OCI-LY1 (cell line): ENCODE measurements around the gene BCLAF3.

ENCODE experiments used
- EZH2 ChIP-seq: fragments of 200-600 bp; sonication (generic), shearing (Covaris generic); IDR thresholded peaks from 2 replicates; pipeline ENCODE4 v1.8.0; 2017; ENCODE audit warnings: borderline replicate concordance, mixed run types, mild to moderate bottlenecking, antibody characterized with exemption, low read length, moderate library complexity, mixed read lengths
- TF ChIP-seq, protein P1 (sequence below): fragments of 200-600 bp; sonication (generic), shearing (Covaris generic); IDR thresholded peaks from 2 replicates; pipeline ENCODE4 v1.5.1; 2017; ENCODE audit warnings: mild to moderate bottlenecking, antibody characterized with exemption, low read length, moderate library complexity, mixed read lengths

DNA sequence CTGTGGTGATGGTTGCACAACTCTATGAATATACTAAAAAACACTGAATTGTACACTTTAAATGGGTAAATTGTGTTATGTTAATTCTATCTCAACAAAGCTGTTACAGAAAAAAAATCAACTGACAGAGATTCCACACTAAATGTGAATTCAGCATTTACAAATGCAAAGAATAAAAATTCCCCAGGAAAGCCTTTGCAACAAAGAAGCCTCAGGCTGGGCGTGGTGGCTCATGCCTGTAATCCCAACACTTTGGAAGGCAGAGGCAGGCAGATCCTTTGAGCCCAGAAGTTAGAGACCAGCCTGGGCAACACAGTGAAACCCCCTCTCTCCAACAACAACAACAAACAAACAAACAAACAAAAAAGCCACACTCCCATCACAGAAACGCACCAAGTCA lies 8.9 kb downstream of the BCLAF3 start:
- TF ChIP-seq, protein P1, sequence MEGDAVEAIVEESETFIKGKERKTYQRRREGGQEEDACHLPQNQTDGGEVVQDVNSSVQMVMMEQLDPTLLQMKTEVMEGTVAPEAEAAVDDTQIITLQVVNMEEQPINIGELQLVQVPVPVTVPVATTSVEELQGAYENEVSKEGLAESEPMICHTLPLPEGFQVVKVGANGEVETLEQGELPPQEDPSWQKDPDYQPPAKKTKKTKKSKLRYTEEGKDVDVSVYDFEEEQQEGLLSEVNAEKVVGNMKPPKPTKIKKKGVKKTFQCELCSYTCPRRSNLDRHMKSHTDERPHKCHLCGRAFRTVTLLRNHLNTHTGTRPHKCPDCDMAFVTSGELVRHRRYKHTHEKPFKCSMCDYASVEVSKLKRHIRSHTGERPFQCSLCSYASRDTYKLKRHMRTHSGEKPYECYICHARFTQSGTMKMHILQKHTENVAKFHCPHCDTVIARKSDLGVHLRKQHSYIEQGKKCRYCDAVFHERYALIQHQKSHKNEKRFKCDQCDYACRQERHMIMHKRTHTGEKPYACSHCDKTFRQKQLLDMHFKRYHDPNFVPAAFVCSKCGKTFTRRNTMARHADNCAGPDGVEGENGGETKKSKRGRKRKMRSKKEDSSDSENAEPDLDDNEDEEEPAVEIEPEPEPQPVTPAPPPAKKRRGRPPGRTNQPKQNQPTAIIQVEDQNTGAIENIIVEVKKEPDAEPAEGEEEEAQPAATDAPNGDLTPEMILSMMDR = no peak
- no peak for TF ChIP-seq EZH2
